GM13977 (cell line): ENCODE results near the gene RET.

Source experiments
- DNase-seq: peaks from one replicate; pipeline ENCODE4 v3.0.0; 2012; ENCODE audit warnings: low spot score
- in situ Hi-C: fragments of 300-500 bp; cut with MboI; formaldehyde crosslinking; loops from one replicate; pipeline ENCODE4 v1.12.0; 2022; ENCODE audit warnings: low sequenced_read_pairs, low pct_unique_long_range_greater_than_20kb, mixed read lengths, inconsistent platforms; ENCODE audit not compliant: unreplicated experiment
- TF ChIP-seq, protein P1 (sequence below): IDR thresholded peaks from 2 replicates; pipeline ENCODE4 v1.5.1; 2012; ENCODE audit warnings: mild to moderate bottlenecking, control low read depth; ENCODE audit not compliant: insufficient read depth; ENCODE audit errors: extremely low read depth, missing control alignments

The RET gene

DNA sequence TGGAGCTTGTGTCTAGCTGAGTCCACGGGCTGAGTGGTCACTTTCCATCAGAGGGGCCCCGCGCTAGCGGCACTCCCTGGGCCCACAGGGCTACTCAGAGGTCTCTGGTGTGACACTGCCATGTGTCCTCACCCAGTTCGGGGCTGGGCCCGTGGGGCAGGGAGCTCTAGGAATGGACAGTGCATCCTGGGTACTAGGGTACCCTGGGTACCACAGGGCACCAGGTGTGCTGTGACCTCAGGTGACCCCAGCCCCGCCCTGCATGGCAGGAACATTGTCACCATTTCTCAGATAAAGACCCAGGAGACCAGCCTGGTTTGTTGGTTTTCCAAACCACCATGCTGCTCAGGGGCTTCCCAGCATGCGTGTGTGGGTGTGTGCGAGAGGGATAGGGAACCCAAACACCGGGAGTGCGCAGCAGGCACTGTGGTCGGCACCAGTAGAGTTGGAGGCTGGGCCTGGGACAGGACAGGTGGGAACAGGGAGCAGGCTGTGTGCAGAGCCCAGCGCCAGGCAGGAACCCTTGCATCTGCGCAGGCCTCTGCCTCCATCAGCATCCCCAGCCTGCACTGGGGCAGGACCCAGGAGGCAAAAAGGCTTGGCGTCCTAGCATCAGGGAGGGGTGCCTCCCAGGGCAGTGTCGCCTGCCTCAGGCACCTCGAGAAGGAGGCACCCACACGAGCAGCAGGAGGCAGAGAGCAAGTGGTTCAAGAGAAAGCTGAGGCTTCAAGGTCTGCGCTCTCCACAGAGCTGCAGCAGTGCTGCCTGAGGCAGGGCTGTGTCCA lies 42.0 kb downstream of the RET start:
- in situ Hi-C loops = no loop called here
- no peak for DNase-seq
- TF ChIP-seq, protein P1, sequence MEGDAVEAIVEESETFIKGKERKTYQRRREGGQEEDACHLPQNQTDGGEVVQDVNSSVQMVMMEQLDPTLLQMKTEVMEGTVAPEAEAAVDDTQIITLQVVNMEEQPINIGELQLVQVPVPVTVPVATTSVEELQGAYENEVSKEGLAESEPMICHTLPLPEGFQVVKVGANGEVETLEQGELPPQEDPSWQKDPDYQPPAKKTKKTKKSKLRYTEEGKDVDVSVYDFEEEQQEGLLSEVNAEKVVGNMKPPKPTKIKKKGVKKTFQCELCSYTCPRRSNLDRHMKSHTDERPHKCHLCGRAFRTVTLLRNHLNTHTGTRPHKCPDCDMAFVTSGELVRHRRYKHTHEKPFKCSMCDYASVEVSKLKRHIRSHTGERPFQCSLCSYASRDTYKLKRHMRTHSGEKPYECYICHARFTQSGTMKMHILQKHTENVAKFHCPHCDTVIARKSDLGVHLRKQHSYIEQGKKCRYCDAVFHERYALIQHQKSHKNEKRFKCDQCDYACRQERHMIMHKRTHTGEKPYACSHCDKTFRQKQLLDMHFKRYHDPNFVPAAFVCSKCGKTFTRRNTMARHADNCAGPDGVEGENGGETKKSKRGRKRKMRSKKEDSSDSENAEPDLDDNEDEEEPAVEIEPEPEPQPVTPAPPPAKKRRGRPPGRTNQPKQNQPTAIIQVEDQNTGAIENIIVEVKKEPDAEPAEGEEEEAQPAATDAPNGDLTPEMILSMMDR = no peak

DNA sequence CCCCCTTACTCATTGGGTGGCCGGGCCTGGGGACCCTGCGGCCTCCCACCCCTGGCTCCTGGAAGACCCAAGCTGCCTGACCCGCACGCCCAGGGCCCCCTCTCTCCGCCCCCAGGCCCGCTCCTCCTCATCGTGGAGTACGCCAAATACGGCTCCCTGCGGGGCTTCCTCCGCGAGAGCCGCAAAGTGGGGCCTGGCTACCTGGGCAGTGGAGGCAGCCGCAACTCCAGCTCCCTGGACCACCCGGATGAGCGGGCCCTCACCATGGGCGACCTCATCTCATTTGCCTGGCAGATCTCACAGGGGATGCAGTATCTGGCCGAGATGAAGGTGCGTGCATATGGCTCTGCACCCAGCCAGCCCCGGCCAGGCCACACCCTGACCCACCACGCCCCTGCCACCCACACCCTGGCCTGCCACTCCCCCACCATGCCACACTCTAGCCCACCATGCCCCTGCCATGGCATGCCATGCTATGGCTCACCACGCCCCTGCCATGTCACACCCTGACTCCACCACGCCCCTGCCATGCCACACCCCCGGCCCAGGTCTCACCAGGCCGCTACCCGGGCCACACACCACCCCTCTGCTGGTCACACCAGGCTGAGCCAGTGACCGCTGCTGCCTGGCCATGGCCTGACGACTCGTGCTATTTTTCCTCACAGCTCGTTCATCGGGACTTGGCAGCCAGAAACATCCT lies 42.7 kb downstream of the RET start:
- DNase-seq = no peak
- TF ChIP-seq, protein P1 = no peak
- in situ Hi-C loops = no loop called here

DNA sequence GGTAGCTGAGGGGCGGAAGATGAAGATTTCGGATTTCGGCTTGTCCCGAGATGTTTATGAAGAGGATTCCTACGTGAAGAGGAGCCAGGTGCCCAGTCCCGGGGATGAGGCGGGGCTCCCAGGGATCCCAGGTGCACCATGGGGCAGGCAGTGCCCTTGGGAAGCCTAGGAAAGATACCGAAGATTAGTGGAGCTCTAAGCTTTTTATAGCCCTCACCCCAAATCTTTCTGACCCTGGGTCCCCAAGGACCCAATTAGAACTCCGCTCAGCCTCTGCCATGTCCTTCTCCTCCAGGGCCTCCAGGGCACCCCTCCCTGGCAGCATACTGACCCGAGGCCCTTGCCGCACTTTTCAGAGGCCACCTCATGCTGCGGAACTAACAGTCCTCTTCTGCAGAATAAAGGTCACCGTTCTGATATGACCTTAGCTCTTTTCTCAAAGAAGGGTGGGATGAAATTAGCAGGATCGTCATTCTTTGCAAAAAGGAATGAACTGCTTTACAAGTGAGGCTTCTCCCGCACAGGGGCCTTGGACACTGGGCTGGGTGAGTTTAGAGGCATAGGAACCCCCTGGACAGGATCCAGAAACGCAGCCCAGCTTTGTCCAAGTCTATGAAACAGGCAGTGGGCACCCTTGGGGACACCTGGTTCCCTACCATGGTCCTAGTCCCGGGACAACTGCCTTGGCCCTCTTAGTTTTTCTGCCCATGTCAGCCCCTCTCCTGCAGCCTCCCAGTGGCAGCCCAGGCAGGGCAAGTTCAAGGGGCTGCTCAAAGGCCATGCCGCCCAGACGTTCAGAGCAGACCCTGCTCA lies 43.5 kb downstream of the RET start:
- no peak for DNase-seq
- in situ Hi-C loops = no loop called here
- TF ChIP-seq, protein P1 = no peak

DNA sequence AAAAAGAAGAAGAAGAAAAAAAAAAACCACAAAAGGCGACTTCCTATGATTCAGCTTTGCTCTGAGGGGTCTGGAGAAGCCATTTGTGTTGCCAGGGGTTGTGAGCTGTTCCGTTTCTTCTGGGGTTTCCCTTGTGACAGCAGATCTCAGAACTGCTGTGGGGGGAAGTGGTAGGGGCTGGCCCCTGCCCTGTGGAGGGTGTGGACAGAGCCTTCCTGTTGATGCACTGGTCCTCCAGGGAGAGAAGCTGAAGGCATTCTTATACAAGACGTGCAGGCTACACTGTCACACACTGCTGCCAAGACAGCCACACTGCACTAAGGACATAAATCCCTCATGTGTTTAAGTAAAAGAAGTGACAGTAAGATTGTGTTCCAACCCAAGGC lies 44.1 kb downstream of the RET start:
- in situ Hi-C loops = no loop called here
- DNase-seq = peak; percentile 89
- TF ChIP-seq, protein P1 = no peak

DNA sequence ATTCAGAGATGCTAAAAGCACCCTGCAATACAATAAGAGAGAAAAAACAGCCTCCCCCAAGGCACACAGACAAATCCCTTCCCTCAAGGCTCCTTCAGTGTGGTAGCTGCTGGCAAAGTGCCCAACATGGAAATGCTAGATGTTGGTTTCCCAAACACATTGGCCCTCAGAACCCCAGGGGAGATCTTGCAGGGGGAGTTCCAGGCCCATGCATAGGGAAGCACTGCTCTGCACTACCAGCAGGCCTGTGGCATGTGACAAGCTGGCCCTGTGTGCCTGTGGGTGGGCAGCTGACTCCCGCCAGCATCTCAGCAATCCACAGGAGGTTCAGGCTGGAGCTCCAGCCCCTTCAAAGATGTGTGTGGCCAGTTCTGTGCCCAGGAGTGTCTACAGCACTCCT lies 44.6 kb downstream of the RET start:
- TF ChIP-seq, protein P1 = no peak
- no peak for DNase-seq
- in situ Hi-C loops = no loop called here

DNA sequence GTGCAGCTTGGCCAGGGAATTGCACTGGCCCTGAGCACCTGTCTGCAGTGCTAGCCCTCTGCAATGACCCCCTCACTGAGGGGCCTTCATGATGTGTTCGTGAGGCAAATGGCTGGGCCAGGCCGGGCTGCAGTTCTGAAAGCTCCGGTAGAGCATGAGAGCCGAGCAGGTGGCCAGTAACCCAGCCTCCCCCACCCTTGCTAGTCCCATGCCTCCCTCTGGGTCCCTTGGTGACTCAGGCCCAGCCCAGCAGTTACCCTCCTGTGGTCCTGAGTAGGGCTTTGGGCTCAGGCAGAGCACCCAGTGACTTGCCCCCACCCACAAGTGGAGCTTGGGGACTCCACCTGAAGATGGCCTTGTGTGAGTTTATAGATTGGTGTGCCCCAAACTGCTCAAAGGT lies 45.2 kb downstream of the RET start:
- TF ChIP-seq, protein P1 = no peak
- DNase-seq = no peak
- in situ Hi-C loops = no loop called here
